Duodenal mucosa (tissue), 2 donors: Measurements from ENCODE around the gene CDH20.

ENCODE experiments used
- H3K27ac ChIP-seq: one replicate; pipeline ENCODE4 v1.7.0; 2013; ENCODE audit warnings: low read depth, low read length
- H3K27me3 ChIP-seq, 2 donors: one replicate each; pipeline ENCODE4 v1.7.0; 2013; ENCODE audit warnings: low read length in 2 of 2, control low read depth in 1 of 2; ENCODE audit not compliant: insufficient read depth in 2 of 2, control insufficient read depth in 1 of 2
- H3K36me3 ChIP-seq, 2 donors: one replicate each; pipeline ENCODE4 v1.7.0; 2013; ENCODE audit warnings: low read length in 2 of 2, control low read depth in 1 of 2; ENCODE audit not compliant: insufficient read depth in 2 of 2, control insufficient read depth in 1 of 2
- H3K4me1 ChIP-seq, 2 donors: one replicate each; pipeline ENCODE4 v1.7.0; 2013; ENCODE audit warnings: low read length in 2 of 2, control low read depth in 1 of 2; ENCODE audit not compliant: insufficient read depth in 2 of 2, control insufficient read depth in 1 of 2
- H3K4me3 ChIP-seq, 2 donors: one replicate each; pipeline ENCODE4 v1.7.0; 2013; ENCODE audit warnings: low read length in 2 of 2, low read depth in 1 of 2
- H3K9ac ChIP-seq, 2 donors: one replicate each; pipeline ENCODE4 v1.7.0; 2013; ENCODE audit warnings: low read length in 2 of 2, low read depth in 1 of 2
- H3K9me3 ChIP-seq, 2 donors: one replicate each; pipeline ENCODE4 v1.7.0; 2013; ENCODE audit warnings: low read length in 2 of 2, control low read depth in 1 of 2; ENCODE audit not compliant: control insufficient read depth in 1 of 2

CDH20 gene

GRCh38 chr18:61323951-61324350 lies 9.3 kb upstream of the CDH20 start:
- Histone ChIP-seq H3K9me3 (no peaks in the 10 kb centered on the region), H3K9ac (no peak overlapping the region), H3K27ac (no peak overlapping the region)

GRCh38 chr18:61326407-61326806 lies 6.8 kb upstream of the CDH20 start:
- Histone ChIP-seq H3K36me3 (no peaks in the 10 kb centered on the region), H3K9ac (no peak overlapping the region), H3K4me3 (no peak overlapping the region), H3K4me1 (no peaks in the 10 kb centered on the region), H3K27ac (no peak overlapping the region), H3K27me3 (no peaks in the 10 kb centered on the region), H3K9me3 (no peaks in the 10 kb centered on the region)

More at GRCh38 chr18:61323951-61324350, 9.3 kb upstream of the CDH20 start:
- H3K4me1 ChIP-seq: no peaks in the 10 kb centered on the region
- H3K27me3 ChIP-seq: no peaks in the 10 kb centered on the region
- H3K4me3 ChIP-seq: no peak overlapping the region
- no peaks in the 10 kb centered on the region for H3K36me3 ChIP-seq

- H3K27ac ChIP-seq: no peak overlapping the region
- H3K9ac ChIP-seq: no peak overlapping the region
- H3K4me1 ChIP-seq: no peaks in the 10 kb centered on the region
- H3K4me3 ChIP-seq: no peak overlapping the region
- no peaks in the 10 kb centered on the region for H3K36me3 ChIP-seq
- H3K9me3 ChIP-seq: no peaks in the 10 kb centered on the region
- H3K27me3 ChIP-seq: peaks cover 8 to 20% of the 10 kb centered on the region in 2 donors
Measured at GRCh38 chr18:61329398-61329797, 3.8 kb upstream of the CDH20 start.

GRCh38 chr18:61331051-61331450 lies 2.2 kb upstream of the CDH20 start:
- H3K9ac ChIP-seq: no peak overlapping the region
- no peak overlapping the region for H3K4me3 ChIP-seq
- no peaks in the 10 kb centered on the region for H3K36me3 ChIP-seq
- H3K4me1 ChIP-seq: no peaks in the 10 kb centered on the region
- peaks cover 20 to 36% of the 10 kb centered on the region in 2 donors for H3K27me3 ChIP-seq
- no peak overlapping the region for H3K27ac ChIP-seq
- no peaks in the 10 kb centered on the region for H3K9me3 ChIP-seq

- Histone ChIP-seq H3K27ac (no peak overlapping the region), H3K9ac (no peak overlapping the region), H3K4me3 (no peak overlapping the region), H3K4me1 (no peaks in the 10 kb centered on the region), H3K36me3 (no peaks in the 10 kb centered on the region), H3K27me3 (peaks cover 24 to 45% of the 10 kb centered on the region in 2 donors), H3K9me3 (no peaks in the 10 kb centered on the region)
Measured at GRCh38 chr18:61333746-61334490, 688 bp downstream of the CDH20 start.

GRCh38 chr18:61334491-61334850 lies 1.2 kb downstream of the CDH20 start:
- Histone ChIP-seq H3K27me3 (peaks cover 24 to 45% of the 10 kb centered on the region in 2 donors), H3K36me3 (no peaks in the 10 kb centered on the region), H3K9me3 (no peaks in the 10 kb centered on the region), H3K27ac (no peak overlapping the region), H3K9ac (no peak overlapping the region), H3K4me3 (no peak overlapping the region), H3K4me1 (no peaks in the 10 kb centered on the region)

- peaks cover 24 to 45% of the 10 kb centered on the region in 2 donors for H3K27me3 ChIP-seq
- H3K4me1 ChIP-seq: no peaks in the 10 kb centered on the region
- H3K9ac ChIP-seq: no peak overlapping the region
- no peak overlapping the region for H3K4me3 ChIP-seq
- no peak overlapping the region for H3K27ac ChIP-seq
- H3K36me3 ChIP-seq: no peaks in the 10 kb centered on the region
- no peaks in the 10 kb centered on the region for H3K9me3 ChIP-seq
Measured at GRCh38 chr18:61334951-61335683, 1.9 kb downstream of the CDH20 start.

- Histone ChIP-seq H3K4me1 (no peaks in the 10 kb centered on the region), H3K4me3 (no peak overlapping the region), H3K27me3 (peaks cover 24 to 45% of the 10 kb centered on the region in 2 donors), H3K9ac (no peak overlapping the region), H3K9me3 (no peaks in the 10 kb centered on the region), H3K36me3 (no peaks in the 10 kb centered on the region), H3K27ac (no peak overlapping the region)
Measured at GRCh38 chr18:61335684-61336555, 2.7 kb downstream of the CDH20 start.

GRCh38 chr18:61336766-61337165 lies 3.5 kb downstream of the CDH20 start:
- Histone ChIP-seq H3K4me1 (no peaks in the 10 kb centered on the region), H3K9ac (no peak overlapping the region), H3K27ac (no peak overlapping the region), H3K27me3 (peaks cover 24 to 44% of the 10 kb centered on the region in 2 donors), H3K4me3 (no peak overlapping the region), H3K9me3 (no peaks in the 10 kb centered on the region), H3K36me3 (no peaks in the 10 kb centered on the region)

- no peaks in the 10 kb centered on the region for H3K9me3 ChIP-seq
- H3K9ac ChIP-seq: no peak overlapping the region
- no peak overlapping the region for H3K27ac ChIP-seq
- no peak overlapping the region for H3K4me3 ChIP-seq
- no peaks in the 10 kb centered on the region for H3K4me1 ChIP-seq
- peaks cover 22 to 36% of the 10 kb centered on the region in 2 donors for H3K27me3 ChIP-seq
- H3K36me3 ChIP-seq: no peaks in the 10 kb centered on the region
Measured at GRCh38 chr18:61337527-61337926, 4.3 kb downstream of the CDH20 start.
